ENCODE results near the gene PAH.
"Not testable (repeated sequence)": the region's sequence is repeated elsewhere in the genome, so short reads cannot be mapped to it uniquely, and the experiment has no call there.

The PAH gene

GRCh38 chr12:102891756-102892155 lies 25.3 kb downstream of the PAH start:
- no peak for DNase-seq

- DNase-seq: no peak
Measured at GRCh38 chr12:102888511-102888910, 28.5 kb downstream of the PAH start.

- no peak for DNase-seq
Measured at GRCh38 chr12:102885043-102885932, 31.8 kb downstream of the PAH start.

GRCh38 chr12:102883204-102883799 lies 33.7 kb downstream of the PAH start:
- peak; percentile 37 for DNase-seq

- no peak for DNase-seq
Measured at GRCh38 chr12:102880783-102881182, 36.3 kb downstream of the PAH start.

GRCh38 chr12:102879144-102879763 lies 37.8 kb downstream of the PAH start:
- no peak for DNase-seq

GRCh38 chr12:102876883-102877282 lies 40.2 kb downstream of the PAH start:
- DNase-seq: no peak

GRCh38 chr12:102874819-102875218 lies 42.2 kb downstream of the PAH start:
- no peak for DNase-seq

GRCh38 chr12:102873077-102873476 lies 44.0 kb downstream of the PAH start:
- DNase-seq: no peak

- DNase-seq: no peak
Measured at GRCh38 chr12:102871014-102871413, 46.0 kb downstream of the PAH start.

GRCh38 chr12:102869571-102869970 lies 47.5 kb downstream of the PAH start:
- DNase-seq: no peak

- no peak for DNase-seq
Measured at GRCh38 chr12:102865821-102866615, 51.0 kb downstream of the PAH start.

- no peak for DNase-seq
Measured at GRCh38 chr12:102862486-102862885, 54.6 kb downstream of the PAH start.

GRCh38 chr12:102851246-102851645 lies 65.8 kb downstream of the PAH start:
- DNase-seq: no peak

- no peak for DNase-seq
Measured at GRCh38 chr12:102849722-102850447, 67.2 kb downstream of the PAH start.

- DNase-seq: no peak
Measured at GRCh38 chr12:102848832-102849231, 68.2 kb downstream of the PAH start.

- DNase-seq: no peak
Measured at GRCh38 chr12:102847131-102847530, 69.9 kb downstream of the PAH start.

GRCh38 chr12:102833687-102834441 lies 83.2 kb downstream of the PAH start:
- no peak for DNase-seq

- DNase-seq: not testable (repeated sequence)
Measured at GRCh38 chr12:102832826-102833225, 84.2 kb downstream of the PAH start.

GRCh38 chr12:102824218-102824835 lies 92.7 kb downstream of the PAH start:
- DNase-seq: no peak

- DNase-seq: no peak
Measured at GRCh38 chr12:102821149-102821548, 95.9 kb downstream of the PAH start.

Data from CD4-positive, alpha-beta T cell treated with Interleukin-17A for 4 hours (primary cell).